Stimulated activated CD4-positive, alpha-beta T cell treated with anti-CD3 and anti-CD28 coated beads, TNF-alpha, amount 100 ng/mL, for 24 hours (primary cell): Measurements from ENCODE around the gene TAF15.

ENCODE experiments used
- DNase-seq, 3 experiments: peaks; one replicate each; pipeline ENCODE4 v3.0.0-alpha.2; 2020; ENCODE audit warnings: low read depth in 3 of 3

TAF15 gene

GRCh38 chr17:35821308-35821707 is 12.0 kb downstream of the TAF15 start:
- no peak for DNase-seq

GRCh38 chr17:35825206-35825605 is 15.9 kb downstream of the TAF15 start:
- DNase-seq: no peak

DNA sequence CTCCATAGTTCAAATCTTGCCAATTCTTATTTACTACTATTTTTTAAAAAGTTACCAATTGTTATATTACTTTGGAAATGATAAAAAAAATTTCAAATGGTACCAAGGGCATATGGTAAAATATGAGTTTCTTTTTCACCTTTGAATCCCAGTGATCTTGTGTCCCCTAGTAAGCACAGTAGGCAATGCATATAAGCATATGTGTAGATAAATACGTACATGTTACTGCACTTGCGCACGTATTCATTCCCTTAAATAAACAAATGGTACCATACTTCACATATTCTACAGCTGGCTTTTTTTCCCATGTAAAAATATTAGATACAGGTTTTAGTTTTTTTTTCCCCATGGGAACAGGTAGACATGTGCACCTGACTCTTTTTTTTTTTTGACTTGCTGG is 31.8 kb downstream of the TAF15 start:
- no peak for DNase-seq

DNA sequence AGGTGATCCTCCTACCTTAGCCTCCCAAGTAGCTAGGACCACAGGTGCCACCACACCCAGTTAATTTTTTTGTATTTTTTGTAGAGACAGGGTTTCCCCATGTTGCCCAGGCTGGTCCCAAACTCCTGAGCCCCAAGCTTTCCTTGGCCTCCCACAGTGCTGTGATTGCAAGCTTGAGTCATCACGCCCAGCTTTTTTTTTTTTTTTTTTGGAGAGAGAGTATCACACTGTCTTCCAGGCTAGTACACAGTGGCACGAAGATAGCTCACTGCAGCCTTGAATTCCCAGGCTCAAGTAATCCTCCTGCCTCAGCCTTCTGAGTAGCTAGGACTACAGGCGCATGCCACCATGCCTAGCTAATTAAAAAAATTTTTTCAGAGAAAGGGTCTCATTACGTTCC is 32.2 kb downstream of the TAF15 start:
- no peak for DNase-seq

- no peak for DNase-seq
Observed at GRCh38 chr17:35842239-35842638, 33.0 kb downstream of the TAF15 start.

DNA sequence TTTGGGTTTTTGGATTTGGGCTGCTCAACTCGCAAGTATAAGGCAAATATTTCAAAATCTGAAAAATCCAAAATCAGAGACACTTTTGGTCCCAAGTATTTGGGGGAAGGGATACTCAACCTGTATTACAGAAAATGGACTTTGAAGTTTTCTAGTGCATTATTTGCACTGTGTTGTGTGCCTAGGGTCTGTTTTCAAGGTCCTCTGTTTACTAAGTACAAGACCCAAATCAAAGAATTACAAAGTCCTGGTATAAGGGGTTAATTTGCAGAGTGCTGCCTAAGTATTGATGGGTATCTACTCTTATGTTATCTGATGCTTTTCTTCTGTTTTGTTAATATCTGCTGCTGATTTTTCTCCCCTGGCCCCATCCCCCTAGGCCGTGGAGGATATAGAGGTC is 34.4 kb downstream of the TAF15 start:
- no peak for DNase-seq

DNA sequence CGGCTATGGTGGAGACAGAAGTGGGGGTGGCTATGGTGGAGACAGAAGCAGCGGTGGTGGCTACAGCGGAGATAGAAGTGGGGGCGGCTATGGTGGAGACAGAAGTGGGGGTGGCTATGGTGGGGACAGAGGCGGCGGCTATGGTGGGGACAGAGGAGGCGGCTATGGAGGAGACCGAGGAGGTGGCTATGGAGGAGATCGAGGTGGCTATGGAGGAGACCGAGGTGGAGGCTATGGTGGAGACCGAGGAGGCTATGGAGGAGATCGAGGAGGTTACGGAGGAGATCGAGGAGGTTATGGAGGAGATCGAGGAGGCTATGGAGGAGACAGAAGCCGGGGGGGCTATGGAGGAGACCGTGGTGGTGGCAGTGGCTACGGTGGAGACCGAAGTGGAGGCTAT is 35.3 kb downstream of the TAF15 start:
- DNase-seq: no peak

DNA sequence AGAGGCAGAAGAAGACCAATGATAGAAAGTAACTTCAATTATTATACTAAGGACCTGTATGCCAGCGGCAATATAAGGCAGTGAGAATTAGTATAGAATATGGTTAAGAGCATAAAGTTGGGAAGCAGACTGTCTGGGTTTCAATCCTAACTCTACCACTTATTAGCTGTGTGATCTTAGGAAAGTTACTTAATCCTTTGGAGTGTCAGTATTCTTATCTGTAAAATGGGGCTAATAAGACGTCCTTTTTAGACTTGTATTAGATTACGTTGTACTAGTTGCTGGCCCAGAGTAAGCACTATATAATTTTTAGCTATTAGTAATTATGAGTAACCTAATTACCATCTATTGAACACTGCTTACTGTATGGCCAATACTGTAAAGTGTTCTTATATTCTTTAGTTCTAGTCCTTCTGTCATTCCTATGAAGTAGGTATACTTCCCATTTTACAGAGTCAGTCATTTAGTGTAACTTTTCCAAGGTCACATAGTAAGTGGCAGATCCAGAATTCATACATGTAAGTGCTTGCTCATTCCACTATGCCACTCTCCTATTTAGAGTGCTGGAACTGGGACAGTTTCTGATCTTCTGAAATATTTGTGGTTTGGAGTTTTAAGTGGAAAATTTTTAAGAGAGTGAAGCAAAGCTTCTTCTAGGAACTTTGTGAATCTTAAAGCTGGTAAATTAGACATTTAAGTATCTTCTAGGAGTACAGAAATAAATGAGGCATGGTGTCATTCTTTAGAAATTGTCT is 36.9 kb downstream of the TAF15 start:
- no peak for DNase-seq

DNA sequence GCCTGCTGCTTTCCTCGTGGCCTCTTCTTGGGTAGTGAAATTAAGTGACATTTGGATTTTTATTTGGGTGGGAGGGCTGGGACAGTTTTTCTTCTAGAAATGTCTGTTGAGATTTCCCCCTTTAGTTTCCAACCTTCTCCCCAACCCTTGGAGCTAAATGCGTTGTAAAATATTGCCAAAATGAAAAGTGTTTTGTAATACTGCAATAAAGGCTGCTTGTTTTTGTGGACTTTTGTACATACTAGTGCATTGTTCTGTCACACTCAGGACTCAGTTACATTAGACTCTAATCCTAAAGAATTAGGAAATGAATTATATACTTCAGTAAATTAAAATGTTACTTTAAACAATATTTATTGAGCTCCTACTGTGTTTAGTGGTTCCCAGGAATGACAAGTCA is 37.7 kb downstream of the TAF15 start:
- no peak for DNase-seq

GRCh38 chr17:35847633-35848373 is 38.5 kb downstream of the TAF15 start:
- DNase-seq: no peak

DNA sequence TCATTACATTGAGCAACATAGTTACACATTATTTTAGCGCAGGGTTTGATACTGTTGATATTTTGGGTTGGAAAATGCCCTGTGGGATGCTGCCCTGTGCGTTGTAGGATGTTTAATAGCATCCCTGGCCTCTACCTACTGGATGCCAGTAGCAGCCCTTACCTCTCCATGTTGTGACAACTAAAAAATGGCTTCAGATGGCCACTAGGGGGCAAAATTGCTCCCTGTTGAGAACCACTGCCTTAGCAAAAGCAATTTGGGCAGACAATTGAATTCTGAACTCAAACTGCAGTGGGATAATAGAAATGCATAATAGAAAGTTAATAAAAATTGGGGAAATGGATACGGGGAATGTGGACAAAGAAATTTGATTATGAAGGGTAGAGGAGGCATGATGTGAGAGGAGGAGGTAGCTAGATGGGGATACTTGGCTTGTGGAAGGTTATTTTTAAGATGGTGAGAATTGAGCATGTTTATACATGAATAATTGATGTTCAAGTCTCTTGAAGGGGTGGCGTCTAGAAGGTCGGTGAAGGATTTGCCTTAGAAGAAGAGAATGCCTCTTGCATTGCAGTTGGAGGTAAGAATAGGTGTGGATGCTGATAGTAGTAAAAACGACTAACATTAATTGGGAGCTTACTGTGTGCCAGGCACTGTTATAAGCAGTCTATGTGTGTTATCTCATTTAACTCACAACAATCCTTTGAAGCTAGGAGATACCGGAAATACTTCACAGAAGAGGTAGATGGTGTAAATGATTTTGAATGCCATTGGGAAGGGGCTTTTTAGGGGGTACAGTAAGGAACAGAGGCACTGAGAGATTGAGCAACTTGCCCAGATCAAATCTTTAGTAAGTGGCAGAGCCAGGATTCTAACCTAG is 40.4 kb downstream of the TAF15 start:
- peak in 2 of 3 experiments; percentile 14 to 29 for DNase-seq

DNA sequence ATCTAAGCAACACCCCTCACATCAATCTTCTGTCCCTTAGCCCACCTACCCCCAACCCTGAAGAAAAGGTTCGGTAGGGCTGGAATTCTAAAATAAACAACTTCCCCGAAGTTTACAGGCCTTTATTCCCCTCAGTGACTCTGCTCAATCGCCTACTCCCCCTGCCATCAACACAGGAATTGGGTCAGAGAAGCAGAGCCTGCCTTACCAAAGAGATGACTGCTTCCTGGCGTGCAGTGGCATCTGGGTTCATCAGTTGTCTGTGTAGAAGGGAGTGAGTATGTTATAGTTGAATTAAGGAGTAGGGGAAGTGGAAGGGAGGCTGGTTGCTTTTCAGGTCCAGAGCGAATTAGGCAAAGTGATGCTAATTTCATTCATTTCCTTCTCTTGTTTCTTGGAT is 46.7 kb downstream of the TAF15 start:
- no peak for DNase-seq

- DNase-seq: no peak
Observed at GRCh38 chr17:35856603-35857002, 47.3 kb downstream of the TAF15 start.

DNA sequence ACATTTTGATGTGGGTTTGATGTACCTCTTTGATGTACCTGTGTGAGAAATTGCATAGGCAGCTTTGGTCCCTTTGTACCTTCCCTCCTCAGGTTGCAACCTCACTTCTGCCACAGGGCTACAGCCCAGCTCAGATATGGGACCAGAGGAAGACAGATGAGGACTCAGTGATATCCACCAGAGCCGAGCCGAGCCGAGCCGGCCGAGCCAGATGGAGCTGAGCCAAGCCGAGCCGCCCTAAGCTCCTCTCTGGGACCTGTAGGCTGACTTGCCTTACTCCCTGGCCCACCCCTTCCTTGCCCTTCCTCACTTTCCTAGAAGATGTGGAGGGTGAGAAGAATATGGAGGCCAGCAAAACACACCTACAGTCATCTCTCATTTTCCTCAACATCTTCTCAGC is 55.6 kb downstream of the TAF15 start:
- DNase-seq: no peak

GRCh38 chr17:35865412-35866340 is 56.4 kb downstream of the TAF15 start:
- DNase-seq: no peak

DNA sequence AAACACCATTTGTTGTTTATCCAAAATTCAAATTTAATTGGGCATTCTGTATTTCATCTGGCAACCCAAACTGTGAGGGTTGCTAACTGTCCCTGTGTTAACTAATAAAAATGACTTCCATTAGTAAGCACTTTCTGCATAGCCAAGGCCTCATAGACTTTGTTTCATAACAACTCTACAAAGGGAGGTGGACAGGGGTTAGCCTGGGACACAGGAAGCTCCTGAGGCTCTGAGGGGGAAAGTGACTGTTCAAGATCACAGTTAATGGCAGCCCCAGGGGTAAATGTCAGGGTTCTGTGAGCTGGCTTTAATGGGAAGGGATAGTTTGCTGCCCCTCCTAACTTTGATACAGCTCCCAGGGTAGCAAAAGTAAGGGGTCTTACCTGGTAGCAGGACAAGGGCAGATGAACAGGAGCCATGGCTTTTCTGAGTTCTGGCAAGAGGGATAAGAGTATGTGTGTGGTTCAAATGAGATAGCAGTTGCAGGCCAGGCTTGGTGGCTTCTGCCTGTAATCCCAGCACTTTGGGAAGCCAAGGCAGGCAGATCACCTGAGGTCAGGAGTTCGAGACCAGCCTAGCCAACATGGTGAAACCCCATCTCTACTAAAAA is 57.2 kb downstream of the TAF15 start:
- DNase-seq: no peak

DNA sequence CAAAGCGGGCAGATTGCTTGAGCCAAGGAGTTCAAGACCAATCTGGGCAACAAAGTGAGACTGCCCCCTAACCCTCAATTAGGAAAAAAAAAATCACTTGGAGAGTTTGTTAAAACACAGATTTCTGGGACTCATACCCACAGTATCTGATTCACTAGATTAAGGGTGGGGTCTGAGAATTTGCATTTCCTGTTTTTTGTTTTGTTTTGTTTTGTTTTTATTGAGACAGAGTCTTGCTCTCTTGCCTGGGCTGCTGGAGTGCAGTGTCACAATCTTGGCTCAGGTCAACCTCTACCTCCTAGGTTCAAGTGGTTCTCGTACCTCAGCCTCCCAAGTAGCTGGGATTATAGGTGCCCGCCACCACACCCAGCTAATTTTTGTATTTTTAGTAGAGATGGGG is 58.3 kb downstream of the TAF15 start:
- DNase-seq: no peak

GRCh38 chr17:35868737-35869136 is 59.5 kb downstream of the TAF15 start, which contains the start of gene HEATR9:
TSS of gene HEATR9 (minus strand) at chr17:35868891. CDS start at chr17:35868742, 149 bp downstream.
- DNase-seq: no peak

GRCh38 chr17:35870906-35871819 is 61.9 kb downstream of the TAF15 start:
- no peak for DNase-seq
